Measurements from ENCODE around the gene CACNA2D1. TPM values are rescaled to one million over a fixed set of nuclear protein-coding genes. Genes with fewer than 3 reads are reported as not detected.

Gene CACNA2D1
- polyA plus RNA-seq (2013, experiment 1 of 2; ENCODE audit: insufficient read length): 17.5 TPM
- 19.3 TPM for polyA plus RNA-seq (2013, experiment 2 of 2; ENCODE audit: insufficient read length)

DNA sequence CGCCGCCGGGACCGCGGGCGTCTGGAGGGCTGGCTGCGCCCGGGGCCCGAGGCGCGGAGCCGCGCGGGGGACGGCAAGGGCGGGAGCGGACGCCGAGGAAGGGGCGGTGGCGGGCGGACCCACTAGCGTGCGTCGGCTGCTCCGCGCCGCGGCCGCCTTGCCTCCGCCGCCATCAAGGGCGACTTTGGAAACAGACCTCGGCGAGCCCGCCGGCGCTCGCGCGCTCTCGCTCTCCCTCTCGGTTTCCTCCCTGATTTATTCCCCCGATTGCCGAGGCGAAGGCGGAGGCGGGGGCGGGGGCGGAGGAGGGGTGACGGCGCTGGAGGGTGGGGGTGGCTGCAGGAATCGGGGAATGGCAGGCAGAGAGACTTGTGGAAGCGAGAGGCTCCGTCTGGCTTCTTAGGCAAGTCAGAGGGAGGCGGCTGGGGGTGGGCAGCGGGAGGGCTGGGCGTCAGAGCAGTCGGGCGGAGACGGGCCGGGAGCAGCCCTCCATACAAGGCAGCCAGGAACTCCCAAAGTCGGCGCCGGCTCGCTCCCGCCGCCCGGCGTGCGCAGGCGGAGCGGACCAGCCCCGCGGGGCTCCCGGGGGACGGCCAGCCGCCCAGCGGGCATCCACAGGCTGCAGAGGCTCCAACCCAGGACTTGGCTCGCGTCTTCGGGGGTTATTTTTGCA, at the start of gene CACNA2D1:
TSS of gene CACNA2D1 (minus strand) at position 231 of the 673 bp plus-strand sequence.
- peak; percentile 92 for DNase-seq

- DNase-seq: peak; percentile 23
These were observed 38.0 kb upstream of the CACNA2D1 start for GRCh38 chr7:82481499-82482097.

DNA sequence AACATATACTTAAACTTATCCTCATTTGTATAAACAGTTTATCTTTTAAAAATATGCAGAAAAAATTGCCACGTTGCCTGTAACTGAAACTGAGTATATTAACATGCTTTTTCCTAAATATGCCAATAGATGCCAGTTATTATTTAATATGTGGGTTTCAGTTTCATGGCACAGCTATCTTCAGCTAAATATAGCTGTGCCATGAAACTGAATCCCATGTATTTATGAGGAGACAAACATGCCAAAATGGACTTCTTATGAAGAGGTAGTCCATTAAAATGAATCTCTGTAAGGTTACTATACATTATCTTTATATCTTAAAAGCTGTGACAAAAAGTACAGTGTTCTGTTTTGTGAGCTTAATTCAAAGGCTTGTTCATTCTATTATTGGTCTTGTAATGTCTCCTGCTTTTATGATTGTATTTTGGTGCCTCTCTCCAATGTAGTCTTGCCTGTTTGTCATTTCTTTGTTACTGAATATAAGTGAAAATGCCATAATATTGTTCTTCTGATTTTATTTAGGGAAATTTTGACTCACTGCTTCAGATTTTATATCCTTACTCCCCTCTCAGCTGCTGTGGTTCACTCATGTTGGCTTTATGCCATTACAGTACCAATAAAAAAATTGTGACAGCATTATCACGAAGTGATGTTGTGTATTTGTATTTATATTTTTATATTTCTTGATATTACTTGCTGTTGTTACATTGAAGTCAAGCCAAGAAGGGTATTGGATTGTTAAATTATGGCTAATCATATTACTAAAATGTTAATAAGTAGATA, 34.3 kb upstream of the CACNA2D1 start:
- DNase-seq: no peak

DNA sequence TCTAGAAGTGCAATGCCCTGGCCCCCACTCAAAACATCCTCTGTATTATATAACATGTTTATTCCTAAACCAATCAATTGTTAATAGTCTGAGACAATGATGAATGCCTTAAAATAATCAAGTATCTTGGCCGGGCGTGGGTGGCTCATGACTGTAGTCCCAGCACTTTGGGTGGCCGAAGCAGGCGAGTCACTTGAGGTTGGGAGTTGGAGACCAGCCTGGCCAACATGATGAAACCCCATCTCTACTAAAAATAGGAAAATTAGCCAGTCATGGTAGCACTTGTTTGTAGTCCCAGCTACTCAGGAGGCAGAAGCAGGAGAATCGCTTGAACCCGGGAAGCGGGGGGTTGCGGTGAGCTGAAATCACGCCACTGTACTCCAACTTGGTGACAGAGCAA, 29.4 kb upstream of the CACNA2D1 start:
- peak; percentile 5 for DNase-seq

DNA sequence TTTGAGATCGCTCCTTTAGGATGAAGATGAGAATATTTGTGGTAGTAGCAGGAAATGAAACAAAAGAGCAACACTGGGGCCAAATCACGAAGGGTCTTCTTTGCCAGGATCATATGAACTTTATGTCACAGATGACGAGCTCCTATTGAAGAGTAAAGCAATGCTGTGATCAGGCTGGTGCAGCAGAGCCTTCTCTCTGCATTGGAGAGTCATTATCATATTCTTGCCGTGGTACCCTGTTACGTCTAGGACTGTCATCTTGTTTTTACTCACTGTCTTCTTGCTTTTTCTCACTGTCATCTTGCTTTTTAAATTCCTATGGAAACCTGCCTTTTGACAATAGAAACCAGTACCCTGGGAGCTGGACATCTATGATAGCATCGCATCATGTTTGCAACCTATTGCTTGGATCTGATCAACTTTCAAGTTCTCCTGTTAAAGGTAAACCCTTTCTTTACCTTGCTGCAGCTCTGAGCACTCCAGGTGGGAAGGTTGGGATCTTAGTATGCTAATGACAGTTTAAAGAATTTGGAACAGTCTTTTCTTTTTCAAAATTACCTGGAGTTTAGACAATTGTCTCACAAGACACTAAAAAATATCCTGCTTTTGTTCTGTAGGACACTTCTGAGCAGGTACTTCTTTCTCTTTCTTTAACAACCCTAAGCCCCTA, 27.9 kb upstream of the CACNA2D1 start:
- DNase-seq: no peak

- no peak for DNase-seq
These were observed 25.6 kb upstream of the CACNA2D1 start for GRCh38 chr7:82469207-82469606.

DNA sequence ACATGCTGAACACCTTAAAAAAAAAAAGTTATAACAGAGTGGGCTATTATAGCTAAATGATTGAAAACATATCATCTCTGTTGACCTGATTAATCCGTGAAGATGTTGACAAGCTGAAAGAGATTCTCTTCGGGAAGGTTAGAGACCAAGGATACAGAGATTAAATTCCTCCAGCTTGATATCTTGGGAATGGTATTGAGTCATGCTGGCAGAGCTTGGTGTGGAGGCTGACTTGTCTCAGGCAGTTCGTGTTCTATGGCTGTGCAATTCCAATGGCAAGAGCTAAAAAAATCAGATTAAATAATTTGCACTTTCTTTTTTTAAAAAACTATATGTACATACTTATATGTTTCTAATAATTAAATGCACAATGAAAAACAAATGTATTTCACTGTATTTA, 24.9 kb upstream of the CACNA2D1 start:
- no peak for DNase-seq

DNA sequence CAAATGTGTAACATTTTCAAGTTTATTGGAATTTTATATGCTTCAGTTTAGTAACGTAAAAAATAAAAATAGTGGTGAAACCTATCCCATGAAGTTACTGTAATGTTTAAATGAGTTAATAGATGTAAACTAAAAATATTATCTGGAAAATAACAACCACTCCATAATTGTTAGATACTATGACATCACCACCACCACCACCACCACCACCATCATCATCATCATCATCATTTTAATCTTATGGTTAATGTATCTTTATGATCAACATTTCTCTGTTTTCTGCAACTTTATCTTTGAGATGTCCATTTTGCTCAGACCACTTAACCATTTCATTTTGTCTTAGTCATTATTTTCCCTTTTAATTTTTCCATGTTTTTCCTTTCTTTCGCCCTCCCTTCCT, 23.4 kb upstream of the CACNA2D1 start:
- DNase-seq: no peak

DNA sequence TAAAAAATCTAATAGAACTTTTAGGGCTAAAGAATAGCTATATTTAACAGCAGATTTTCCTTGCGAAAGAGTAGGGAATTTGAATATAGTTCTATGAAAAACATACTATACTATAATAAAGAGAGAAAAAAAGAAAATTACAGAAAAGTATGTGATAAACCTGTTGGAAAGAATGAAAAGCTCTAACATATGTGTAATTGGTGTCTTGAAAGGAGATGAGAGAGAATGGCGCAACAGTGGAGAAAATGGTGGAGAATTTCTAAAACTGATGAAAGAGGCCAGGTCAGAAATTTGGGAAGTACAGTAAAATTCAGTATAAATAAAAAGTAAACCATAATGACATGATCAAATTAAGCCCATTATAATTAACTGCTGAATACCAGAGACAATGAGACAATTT, 20.8 kb upstream of the CACNA2D1 start:
- no peak for DNase-seq

DNA sequence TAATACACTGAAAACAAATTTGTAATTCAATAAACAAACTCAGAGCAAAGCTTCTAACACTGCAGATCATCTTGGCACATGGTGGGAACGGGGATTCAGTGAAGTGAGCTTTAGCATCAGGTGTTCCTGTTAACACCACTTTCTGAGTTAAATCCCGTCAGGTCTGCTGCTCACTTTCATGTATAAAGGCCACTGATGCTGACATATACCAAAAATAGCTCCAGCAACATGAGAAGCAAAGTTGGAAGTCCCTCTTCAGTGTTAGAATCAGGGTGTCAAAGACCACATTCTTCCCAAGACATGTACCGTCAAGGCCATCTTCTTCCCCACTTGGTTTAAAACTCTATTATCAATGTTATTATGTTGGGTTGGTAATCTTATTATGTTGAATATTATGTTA, 11.7 kb upstream of the CACNA2D1 start:
- no peak for DNase-seq

- no peak for DNase-seq
These were observed 7.2 kb upstream of the CACNA2D1 start for GRCh38 chr7:82450759-82451158.

- no peak for DNase-seq
These were observed 6.3 kb upstream of the CACNA2D1 start for GRCh38 chr7:82449910-82450309.

- no peak for DNase-seq
These were observed 3.3 kb upstream of the CACNA2D1 start for GRCh38 chr7:82446897-82447296.

GRCh38 chr7:82445271-82445670, 1.7 kb upstream of the CACNA2D1 start:
- DNase-seq: no peak

DNA sequence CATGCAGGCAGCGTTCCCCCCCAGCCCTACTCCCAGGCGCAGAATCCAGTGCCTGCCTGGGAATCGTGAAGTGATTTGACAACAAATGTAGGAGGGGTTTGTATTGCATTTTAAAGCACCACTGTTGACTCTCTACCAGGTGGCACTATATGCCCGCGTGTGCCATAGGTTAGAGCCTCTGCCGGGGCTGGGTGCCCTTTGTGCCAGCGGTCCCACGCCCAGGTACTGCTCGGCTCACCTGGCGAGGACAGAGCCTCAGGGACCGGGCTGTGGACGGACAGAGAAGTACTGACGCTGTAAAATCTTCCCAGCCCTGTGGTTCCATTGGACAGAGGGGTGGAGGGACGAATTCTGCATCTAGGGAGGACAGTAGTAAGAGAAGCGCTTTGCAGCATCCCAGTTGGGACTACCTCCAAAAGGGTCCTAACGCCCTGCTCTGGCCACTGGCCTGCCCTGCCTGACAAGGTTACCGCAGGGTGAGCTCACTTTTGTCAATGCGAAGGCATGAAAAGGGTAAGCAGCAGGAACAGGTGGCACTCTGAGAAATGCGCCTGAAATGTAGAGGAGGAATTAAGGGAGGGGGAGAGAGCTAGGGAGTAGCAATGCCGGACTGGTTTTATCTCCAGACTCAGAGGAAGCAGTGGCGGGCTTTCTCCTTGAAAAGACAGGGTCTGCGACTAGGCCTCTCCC, 788 bp upstream of the CACNA2D1 start:
- DNase-seq: no peak

DNA sequence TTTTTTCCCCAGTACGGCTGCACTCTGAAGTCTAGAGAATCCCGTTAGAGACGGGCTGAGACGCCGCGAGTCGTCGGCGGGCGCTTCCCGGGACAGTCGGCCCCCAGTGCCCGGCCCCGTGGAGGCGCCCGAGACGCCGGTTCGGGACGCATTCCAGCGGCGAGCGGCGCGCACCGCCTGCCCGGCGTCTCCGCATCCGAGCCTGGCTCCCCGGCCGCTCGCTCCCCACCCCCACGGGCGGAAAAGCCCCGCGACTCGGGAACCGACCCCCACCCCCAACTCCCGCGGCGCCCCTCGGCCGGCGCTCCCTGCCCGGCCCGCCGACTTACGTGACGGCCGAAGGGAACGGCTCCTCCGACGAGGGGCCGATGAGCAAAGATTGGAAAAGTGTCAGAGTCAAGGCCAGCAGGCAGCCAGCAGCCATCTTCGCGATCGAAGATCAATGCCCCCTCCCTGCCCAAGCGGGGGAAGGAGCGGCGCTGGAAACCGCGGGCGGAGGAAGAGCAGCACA, 486 bp downstream of the CACNA2D1 start:
- DNase-seq: peak; percentile 55

DNA sequence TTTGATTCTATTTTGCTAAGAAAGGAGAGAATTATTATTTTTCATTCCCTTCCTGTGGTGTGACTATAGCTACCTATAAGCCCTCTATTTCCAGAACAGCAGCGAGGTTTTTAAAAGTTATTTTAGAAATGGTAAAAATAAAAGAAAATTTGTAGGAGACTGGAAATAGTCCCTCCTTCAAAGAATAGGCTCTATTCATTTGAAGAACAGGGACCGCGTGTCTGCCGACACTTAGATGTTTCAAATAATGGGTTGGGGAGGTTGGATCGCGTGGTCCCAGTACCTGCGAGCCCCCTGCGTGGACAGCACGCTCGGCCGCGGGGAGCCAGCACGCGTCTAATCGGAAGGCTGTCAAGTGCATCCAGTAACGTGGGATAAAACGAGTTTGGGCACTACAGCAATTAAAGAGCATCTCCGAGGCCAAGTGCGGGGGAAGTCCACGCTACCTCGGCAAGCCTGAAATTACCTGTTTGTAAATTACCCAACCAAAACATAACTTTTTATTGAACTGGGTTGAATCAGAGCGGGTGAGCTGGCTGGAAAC, 1.0 kb downstream of the CACNA2D1 start:
- DNase-seq: no peak

- peak; percentile 14 for DNase-seq
These were observed 1.7 kb downstream of the CACNA2D1 start for GRCh38 chr7:82441669-82442478.

GRCh38 chr7:82438521-82438920, 5.1 kb downstream of the CACNA2D1 start:
- no peak for DNase-seq

DNA sequence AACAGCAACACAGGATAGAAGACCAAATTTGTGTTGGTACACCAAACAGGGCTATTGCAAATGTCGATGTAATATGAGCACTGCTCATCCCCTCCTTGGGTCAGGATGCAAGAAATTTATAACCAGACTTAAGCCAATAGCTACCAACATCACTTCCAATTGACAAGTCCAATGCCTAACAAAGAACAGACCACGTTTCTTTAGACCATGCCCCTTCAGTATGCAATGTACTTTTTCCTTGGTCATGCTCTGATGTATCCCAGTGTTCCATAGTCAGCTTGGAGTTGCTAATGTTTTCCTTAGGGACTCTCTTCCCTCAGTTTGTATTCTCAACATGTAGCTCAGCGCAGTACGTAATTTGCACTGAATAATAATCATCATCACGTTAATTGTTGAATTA, 7.8 kb downstream of the CACNA2D1 start:
- no peak for DNase-seq

All from fibroblast of skin of back (primary cell).